IPS DF 19.7 (cell line): ENCODE measurements around the gene RPS23.

Experiments used
- DNase-seq: peaks from one replicate; pipeline ENCODE4 v3.0.0-alpha.2; 2013; ENCODE audit warnings: low read depth, low spot score

Gene RPS23

DNA sequence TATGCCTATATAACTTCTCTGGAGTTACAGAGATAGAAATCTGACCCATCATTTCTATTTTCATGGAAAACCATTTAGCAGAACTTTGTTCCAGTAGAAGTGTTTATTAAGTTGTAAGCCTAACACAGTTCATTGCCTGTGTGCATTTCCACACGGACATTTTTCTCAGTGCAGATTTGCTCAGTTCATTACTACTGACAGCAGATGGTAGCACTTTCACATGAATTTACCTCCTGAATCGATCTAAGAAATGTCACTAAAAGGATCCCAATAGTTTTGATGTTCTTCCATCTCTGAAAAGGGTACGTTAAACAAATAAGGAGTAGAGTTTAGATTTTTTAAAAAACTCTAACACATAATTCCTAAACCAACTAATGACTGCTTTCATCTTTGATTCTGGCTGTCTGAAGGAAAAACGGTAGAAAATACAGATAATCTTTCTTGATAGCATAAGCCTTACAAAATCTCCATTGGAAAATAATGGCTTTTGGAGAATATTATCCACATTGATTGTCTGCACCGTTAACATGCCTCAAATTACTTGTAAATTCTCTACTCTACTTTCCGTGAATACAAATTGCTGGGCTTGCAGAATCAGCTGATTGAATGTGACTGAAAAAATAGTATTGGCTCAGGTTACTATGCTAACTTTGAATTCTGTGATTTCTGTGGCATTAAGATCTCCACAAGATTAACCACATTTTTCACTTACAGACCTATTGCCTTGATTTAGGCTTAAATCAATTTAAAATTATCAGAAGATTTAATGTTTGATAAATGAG is 33.1 kb downstream of the RPS23 start:
- no peak for DNase-seq

DNA sequence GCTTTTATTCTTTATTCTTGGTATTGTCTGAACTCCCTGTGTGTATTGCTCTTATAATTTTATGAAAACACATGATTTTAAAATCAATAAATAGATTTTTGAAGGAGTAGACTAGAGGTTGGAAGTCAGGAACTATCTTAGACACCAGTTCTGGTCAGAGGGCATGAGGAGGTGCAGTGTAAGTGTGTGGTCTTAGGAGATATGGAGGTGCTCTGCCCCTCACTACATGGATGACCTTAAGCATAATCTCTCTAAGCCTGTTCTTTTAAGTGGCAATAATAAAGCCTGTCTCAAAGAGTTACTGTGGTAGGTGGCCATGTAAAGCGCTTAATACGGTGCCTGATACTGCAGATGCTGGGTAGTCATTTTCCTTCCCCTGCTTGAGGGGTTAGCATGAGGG is 34.0 kb downstream of the RPS23 start:
- no peak for DNase-seq

DNA sequence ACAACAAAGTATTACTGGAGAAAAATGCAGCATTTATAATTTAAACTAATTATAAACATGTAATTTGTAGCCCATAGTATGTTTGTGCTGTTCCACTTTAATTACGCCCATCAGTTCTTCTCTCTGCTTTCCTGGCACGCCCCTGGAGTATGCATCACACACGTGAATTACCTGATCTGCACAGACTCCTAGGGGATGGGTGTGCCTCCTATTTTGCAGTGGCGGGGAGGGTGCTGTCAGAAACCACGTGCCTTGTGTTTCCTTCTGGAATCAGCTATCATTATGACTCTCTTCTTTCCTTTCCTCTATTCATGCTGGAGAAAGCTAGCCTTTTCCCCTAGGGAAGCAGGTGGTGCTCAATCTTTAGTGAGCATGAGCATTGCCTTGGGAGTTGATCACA is 43.3 kb downstream of the RPS23 start:
- no peak for DNase-seq

DNA sequence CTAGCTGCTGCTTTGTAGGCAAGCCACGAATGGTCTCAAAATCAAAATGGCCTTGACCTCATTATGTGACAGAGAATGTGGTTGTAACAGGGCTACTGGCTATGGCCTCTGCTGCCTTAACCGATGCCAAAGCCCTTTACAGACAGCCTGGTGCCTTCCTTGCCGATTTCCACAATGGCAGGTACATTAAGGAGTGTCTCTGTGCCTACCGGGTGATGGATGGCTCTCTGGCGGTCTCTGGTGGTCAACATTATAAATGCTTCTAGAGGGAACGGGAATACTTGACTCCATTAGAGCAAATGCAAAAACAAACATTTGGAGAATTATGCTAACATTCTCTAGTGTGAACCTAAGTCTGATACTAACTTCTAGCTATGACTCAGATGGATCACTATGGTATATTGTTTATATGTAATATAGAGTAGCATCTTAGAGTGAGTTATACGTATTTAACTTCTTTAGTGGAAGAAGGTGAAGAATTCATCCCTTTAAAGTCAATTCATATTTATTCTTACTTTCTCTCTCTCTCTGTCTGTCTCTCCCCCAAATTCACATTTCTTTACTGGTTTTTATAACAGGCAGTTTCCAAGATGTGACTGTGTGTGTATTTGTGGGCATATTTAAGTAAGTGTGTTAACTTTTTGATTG is 52.5 kb downstream of the RPS23 start:
- DNase-seq, result peak; percentile 54
